HEK293 (cell line): ENCODE data around the gene MC2R.

Experiments
- CTCF ChIA-PET: fragments of 350-600 bp; formaldehyde crosslinking; extraction: SDS; loops from one replicate; lab custom pipeline; 2021; ENCODE audit warnings: antibody characterized with exemption; lab: Yijun Ruan, JAX
- POLR2A ChIA-PET: fragments of 300-600 bp; formaldehyde crosslinking; extraction: SDS; loops from one replicate; lab custom pipeline; 2020; ENCODE audit warnings: antibody characterized with exemption, inconsistent platforms; lab: Yijun Ruan, JAX
- H3K27ac ChIP-seq: fragments of 200-500 bp; sonication (Bioruptor generic); 2 replicates; pipeline ENCODE4 v1.5.1; 2014; ENCODE audit warnings: low read depth, low read length, control low read depth, inconsistent platforms; ENCODE audit errors: extremely low read depth
- H3K36me3 ChIP-seq, 2 experiments: fragments of 200-500 bp in 1 of 2; sonication (Bioruptor generic) in 1 of 2; 1 replicate in 1 of 2; 2 replicates in 1 of 2; pipeline ENCODE4 v1.5.1; 2014 to 2017; ENCODE audit warnings: inconsistent platforms in 2 of 2, low read length in 2 of 2; ENCODE audit not compliant: control insufficient read depth in 2 of 2, insufficient read depth in 1 of 2
- H3K4me1 ChIP-seq: fragments of 200-500 bp; sonication (Bioruptor generic); 2 replicates; pipeline ENCODE4 v1.5.1; 2014; ENCODE audit warnings: mild to moderate bottlenecking, low read length, inconsistent platforms; ENCODE audit not compliant: control insufficient read depth, insufficient read depth
- H3K4me3 ChIP-seq: 2 replicates; pipeline ENCODE4 v1.5.1; 2011; ENCODE audit warnings: low read depth, mild to moderate bottlenecking, control low read depth, low read length, moderate library complexity
- H3K9me3 ChIP-seq: fragments of 200-500 bp; sonication (Bioruptor generic); 2 replicates; pipeline ENCODE4 v1.5.1; 2014; ENCODE audit warnings: low read depth, low read length, inconsistent platforms; ENCODE audit not compliant: control insufficient read depth, insufficient read depth
- KLF7 ChIP-seq: fragments of 450-650 bp; formaldehyde crosslinking; IDR thresholded peaks from 2 replicates; pipeline ENCODE4 v1.5.1; 2016; ENCODE audit warnings: missing biosample characterization, missing genetic modification characterization, borderline replicate concordance
- ZBTB7A ChIP-seq: fragments of 450-650 bp; formaldehyde crosslinking; IDR thresholded peaks from 2 replicates; pipeline ENCODE4 v1.5.1; 2016; ENCODE audit warnings: low read depth, missing biosample characterization, missing genetic modification characterization
- ZFP37 ChIP-seq: fragments of 450-650 bp; formaldehyde crosslinking; IDR thresholded peaks from 2 replicates; pipeline ENCODE4 v1.5.1; 2016; ENCODE audit warnings: missing biosample characterization, missing genetic modification characterization
- ZNF169 ChIP-seq: fragments of 450-650 bp; formaldehyde crosslinking; IDR thresholded peaks from 2 replicates; pipeline ENCODE4 v1.5.1; 2016; ENCODE audit warnings: missing biosample characterization, missing genetic modification characterization
- ZNF175 ChIP-seq: fragments of 450-650 bp; formaldehyde crosslinking; IDR thresholded peaks from 2 replicates; pipeline ENCODE4 v1.5.1; 2016; ENCODE audit warnings: missing biosample characterization, missing genetic modification characterization
- ZNF211 ChIP-seq: fragments of 450-650 bp; formaldehyde crosslinking; IDR thresholded peaks from 2 replicates; pipeline ENCODE4 v1.5.1; 2016; ENCODE audit warnings: low read depth, missing biosample characterization, missing genetic modification characterization
- ZNF248 ChIP-seq: fragments of 450-650 bp; formaldehyde crosslinking; IDR thresholded peaks from 2 replicates; pipeline ENCODE4 v1.5.1; 2017; ENCODE audit warnings: missing biosample characterization, missing genetic modification characterization
- ZNF266 ChIP-seq: fragments of 450-650 bp; formaldehyde crosslinking; IDR thresholded peaks from 2 replicates; pipeline ENCODE4 v1.5.1; 2016; ENCODE audit warnings: missing biosample characterization, missing genetic modification characterization, low read depth
- ZNF366 ChIP-seq: fragments of 450-650 bp; formaldehyde crosslinking; conservative IDR thresholded peaks from 2 replicates; pipeline ENCODE4 v1.5.1; 2016; ENCODE audit warnings: missing biosample characterization, missing genetic modification characterization
- ZNF510 ChIP-seq: fragments of 450-650 bp; formaldehyde crosslinking; IDR thresholded peaks from 2 replicates; pipeline ENCODE4 v1.5.1; 2018; ENCODE audit warnings: mild to moderate bottlenecking, missing genetic modification characterization, missing biosample characterization; ENCODE audit not compliant: insufficient replicate concordance
- ZNF548 ChIP-seq: fragments of 450-650 bp; formaldehyde crosslinking; IDR thresholded peaks from 2 replicates; pipeline ENCODE4 v1.5.1; 2016; ENCODE audit warnings: missing biosample characterization, missing genetic modification characterization
- ZNF555 ChIP-seq: fragments of 450-650 bp; formaldehyde crosslinking; conservative IDR thresholded peaks from 2 replicates; pipeline ENCODE4 v1.5.1; 2017; ENCODE audit warnings: missing biosample characterization, mild to moderate bottlenecking, missing genetic modification characterization, inconsistent platforms
- ZNF560 ChIP-seq: fragments of 450-650 bp; formaldehyde crosslinking; IDR thresholded peaks from 2 replicates; pipeline ENCODE4 v1.5.1; 2017; ENCODE audit warnings: missing biosample characterization, missing genetic modification characterization, borderline replicate concordance
- ZNF610 ChIP-seq: fragments of 450-650 bp; formaldehyde crosslinking; IDR thresholded peaks from 2 replicates; pipeline ENCODE4 v1.5.1; 2016; ENCODE audit warnings: missing biosample characterization, missing genetic modification characterization, borderline replicate concordance
- ZNF624 ChIP-seq: fragments of 450-650 bp; formaldehyde crosslinking; IDR thresholded peaks from 2 replicates; pipeline ENCODE4 v1.5.1; 2017; ENCODE audit warnings: missing biosample characterization, missing genetic modification characterization
- ZNF747 ChIP-seq: fragments of 450-650 bp; formaldehyde crosslinking; IDR thresholded peaks from 2 replicates; pipeline ENCODE4 v1.5.1; 2016; ENCODE audit warnings: missing biosample characterization, missing genetic modification characterization
- ZNF76 ChIP-seq: fragments of 450-650 bp; formaldehyde crosslinking; IDR thresholded peaks from 2 replicates; pipeline ENCODE4; 2016; ENCODE audit warnings: low read depth, missing biosample characterization, missing genetic modification characterization, borderline replicate concordance
- ZSCAN30 ChIP-seq: fragments of 450-650 bp; IDR thresholded peaks from 2 replicates; pipeline ENCODE4 v1.5.1; 2018; ENCODE audit warnings: missing biosample characterization, mild to moderate bottlenecking, missing genetic modification characterization, moderate library complexity
- TF ChIP-seq, protein P1 (sequence below): fragments of 450-650 bp; formaldehyde crosslinking; IDR thresholded peaks from 2 replicates; pipeline ENCODE4 v1.5.1; 2016; ENCODE audit warnings: missing biosample characterization, missing genetic modification characterization
- TF ChIP-seq, protein P2 (sequence below): fragments of 450-650 bp; formaldehyde crosslinking; IDR thresholded peaks from 2 replicates; pipeline ENCODE4 v1.5.1; 2017; ENCODE audit warnings: missing biosample characterization, missing genetic modification characterization
- TF ChIP-seq, protein P3 (sequence below): fragments of 450-650 bp; formaldehyde crosslinking; IDR thresholded peaks from 2 replicates; pipeline ENCODE4 v1.5.1; 2016; ENCODE audit warnings: missing biosample characterization, missing genetic modification characterization
- TF ChIP-seq, protein P4 (sequence below): fragments of 450-650 bp; formaldehyde crosslinking; IDR thresholded peaks from 2 replicates; pipeline ENCODE4 v1.5.1; 2017; ENCODE audit warnings: missing biosample characterization, missing genetic modification characterization
- TF ChIP-seq, protein P5 (sequence below): fragments of 450-650 bp; IDR thresholded peaks from 2 replicates; pipeline ENCODE4 v1.5.1; 2018; ENCODE audit warnings: missing biosample characterization, mild to moderate bottlenecking, missing genetic modification characterization
- TF ChIP-seq, protein P6 (sequence below): fragments of 450-650 bp; formaldehyde crosslinking; IDR thresholded peaks from 2 replicates; pipeline ENCODE4 v1.5.1; 2016; ENCODE audit warnings: missing biosample characterization, missing genetic modification characterization, borderline replicate concordance

MC2R gene

DNA sequence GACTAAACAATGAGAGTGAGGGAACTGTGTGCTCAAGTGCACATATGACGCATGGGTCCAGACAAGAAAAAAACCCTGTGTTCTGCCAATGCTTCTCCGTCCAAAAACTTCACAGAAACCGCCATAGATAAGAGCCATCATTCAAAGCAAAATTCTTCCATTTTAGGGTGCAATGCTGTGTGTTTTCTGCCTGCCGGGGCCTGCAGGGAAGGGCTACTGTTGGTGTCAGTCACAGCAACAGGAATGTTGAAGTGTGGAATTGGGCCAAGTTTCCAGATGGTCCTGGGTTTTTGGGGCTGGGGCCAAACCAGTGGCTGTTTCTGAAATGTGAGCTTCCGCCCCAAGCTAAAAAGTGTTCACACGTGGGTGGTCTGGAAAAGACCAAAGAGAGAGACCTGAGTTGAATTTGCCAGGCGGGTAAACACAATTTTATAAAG lies 677 bp upstream of the MC2R start:
- Histone ChIP-seq H3K4me1 (no peaks in the 10 kb centered on the region), H3K36me3 (no peaks in the 10 kb centered on the region), H3K9me3 (no peaks in the 10 kb centered on the region), H3K27ac (no peak overlapping the region), H3K4me3 (no peak overlapping the region)
- TF ChIP-seq ZNF248 (tag by site-specific recombination) = no peak
- no peak for TF ChIP-seq ZNF169 (tag by site-specific recombination)
- TF ChIP-seq, protein P1, sequence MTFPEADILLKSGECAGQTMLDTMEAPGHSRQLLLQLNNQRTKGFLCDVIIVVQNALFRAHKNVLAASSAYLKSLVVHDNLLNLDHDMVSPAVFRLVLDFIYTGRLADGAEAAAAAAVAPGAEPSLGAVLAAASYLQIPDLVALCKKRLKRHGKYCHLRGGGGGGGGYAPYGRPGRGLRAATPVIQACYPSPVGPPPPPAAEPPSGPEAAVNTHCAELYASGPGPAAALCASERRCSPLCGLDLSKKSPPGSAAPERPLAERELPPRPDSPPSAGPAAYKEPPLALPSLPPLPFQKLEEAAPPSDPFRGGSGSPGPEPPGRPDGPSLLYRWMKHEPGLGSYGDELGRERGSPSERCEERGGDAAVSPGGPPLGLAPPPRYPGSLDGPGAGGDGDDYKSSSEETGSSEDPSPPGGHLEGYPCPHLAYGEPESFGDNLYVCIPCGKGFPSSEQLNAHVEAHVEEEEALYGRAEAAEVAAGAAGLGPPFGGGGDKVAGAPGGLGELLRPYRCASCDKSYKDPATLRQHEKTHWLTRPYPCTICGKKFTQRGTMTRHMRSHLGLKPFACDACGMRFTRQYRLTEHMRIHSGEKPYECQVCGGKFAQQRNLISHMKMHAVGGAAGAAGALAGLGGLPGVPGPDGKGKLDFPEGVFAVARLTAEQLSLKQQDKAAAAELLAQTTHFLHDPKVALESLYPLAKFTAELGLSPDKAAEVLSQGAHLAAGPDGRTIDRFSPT (tag by site-specific recombination) = no peak
- TF ChIP-seq, protein P2, sequence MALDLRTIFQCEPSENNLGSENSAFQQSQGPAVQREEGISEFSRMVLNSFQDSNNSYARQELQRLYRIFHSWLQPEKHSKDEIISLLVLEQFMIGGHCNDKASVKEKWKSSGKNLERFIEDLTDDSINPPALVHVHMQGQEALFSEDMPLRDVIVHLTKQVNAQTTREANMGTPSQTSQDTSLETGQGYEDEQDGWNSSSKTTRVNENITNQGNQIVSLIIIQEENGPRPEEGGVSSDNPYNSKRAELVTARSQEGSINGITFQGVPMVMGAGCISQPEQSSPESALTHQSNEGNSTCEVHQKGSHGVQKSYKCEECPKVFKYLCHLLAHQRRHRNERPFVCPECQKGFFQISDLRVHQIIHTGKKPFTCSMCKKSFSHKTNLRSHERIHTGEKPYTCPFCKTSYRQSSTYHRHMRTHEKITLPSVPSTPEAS (tag by site-specific recombination) = no peak
- TF ChIP-seq ZNF555 = no peak
- TF ChIP-seq ZNF510 (tag by site-specific recombination) = no peak
- no peak for TF ChIP-seq ZNF175 (tag by site-specific recombination)
- TF ChIP-seq ZNF366 (tag by site-specific recombination) = no peak
- TF ChIP-seq, protein P3, sequence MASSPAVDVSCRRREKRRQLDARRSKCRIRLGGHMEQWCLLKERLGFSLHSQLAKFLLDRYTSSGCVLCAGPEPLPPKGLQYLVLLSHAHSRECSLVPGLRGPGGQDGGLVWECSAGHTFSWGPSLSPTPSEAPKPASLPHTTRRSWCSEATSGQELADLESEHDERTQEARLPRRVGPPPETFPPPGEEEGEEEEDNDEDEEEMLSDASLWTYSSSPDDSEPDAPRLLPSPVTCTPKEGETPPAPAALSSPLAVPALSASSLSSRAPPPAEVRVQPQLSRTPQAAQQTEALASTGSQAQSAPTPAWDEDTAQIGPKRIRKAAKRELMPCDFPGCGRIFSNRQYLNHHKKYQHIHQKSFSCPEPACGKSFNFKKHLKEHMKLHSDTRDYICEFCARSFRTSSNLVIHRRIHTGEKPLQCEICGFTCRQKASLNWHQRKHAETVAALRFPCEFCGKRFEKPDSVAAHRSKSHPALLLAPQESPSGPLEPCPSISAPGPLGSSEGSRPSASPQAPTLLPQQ = no peak
- TF ChIP-seq ZNF560 (tag by site-specific recombination) = no peak
- TF ChIP-seq, protein P4, sequence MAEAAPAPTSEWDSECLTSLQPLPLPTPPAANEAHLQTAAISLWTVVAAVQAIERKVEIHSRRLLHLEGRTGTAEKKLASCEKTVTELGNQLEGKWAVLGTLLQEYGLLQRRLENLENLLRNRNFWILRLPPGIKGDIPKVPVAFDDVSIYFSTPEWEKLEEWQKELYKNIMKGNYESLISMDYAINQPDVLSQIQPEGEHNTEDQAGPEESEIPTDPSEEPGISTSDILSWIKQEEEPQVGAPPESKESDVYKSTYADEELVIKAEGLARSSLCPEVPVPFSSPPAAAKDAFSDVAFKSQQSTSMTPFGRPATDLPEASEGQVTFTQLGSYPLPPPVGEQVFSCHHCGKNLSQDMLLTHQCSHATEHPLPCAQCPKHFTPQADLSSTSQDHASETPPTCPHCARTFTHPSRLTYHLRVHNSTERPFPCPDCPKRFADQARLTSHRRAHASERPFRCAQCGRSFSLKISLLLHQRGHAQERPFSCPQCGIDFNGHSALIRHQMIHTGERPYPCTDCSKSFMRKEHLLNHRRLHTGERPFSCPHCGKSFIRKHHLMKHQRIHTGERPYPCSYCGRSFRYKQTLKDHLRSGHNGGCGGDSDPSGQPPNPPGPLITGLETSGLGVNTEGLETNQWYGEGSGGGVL (tag by site-specific recombination) = no peak
- no peak for TF ChIP-seq ZBTB7A (tag by site-specific recombination)
- no peak for TF ChIP-seq ZNF610 (tag by site-specific recombination)
- TF ChIP-seq ZNF76 (tag by site-specific recombination) = no peak
- no peak for TF ChIP-seq KLF7 (tag by site-specific recombination)
- TF ChIP-seq ZNF266 (tag by site-specific recombination) = no peak
- TF ChIP-seq ZNF548 (tag by site-specific recombination) = no peak
- TF ChIP-seq ZNF624 (tag by site-specific recombination) = no peak
- TF ChIP-seq ZNF747 = no peak
- CTCF ChIA-PET = interaction anchor here (0.7 to 1.0 kb wide), 2 partner anchors 93 to 112 kb away, joined by 3 read pairs; no protein-coding TSS in a partner anchor
- POLR2A ChIA-PET = no interaction called here

DNA sequence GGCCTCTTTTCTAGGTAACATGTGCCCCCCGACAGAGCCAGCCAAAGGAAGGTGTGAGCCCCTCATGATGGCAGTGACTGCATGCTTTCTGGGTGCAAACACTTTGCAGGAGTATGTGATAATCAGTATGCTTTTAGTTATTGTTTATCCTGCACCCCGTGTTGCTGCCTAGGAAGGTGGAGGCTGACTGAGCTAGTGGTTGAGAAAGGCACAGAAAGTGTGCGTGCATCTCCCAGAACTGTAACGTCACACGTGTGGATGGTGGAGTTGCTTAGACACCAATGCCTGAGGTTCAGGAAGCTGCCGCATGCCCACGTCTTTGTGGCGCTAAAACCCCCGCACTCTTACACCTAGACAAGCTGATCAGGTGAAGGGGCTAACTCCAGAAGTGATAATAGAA lies 580 bp downstream of the MC2R start:
- H3K36me3 ChIP-seq = no peaks in the 10 kb centered on the region
- CTCF ChIA-PET = interaction anchor here (1.1 kb wide), 1 partner anchor 91 kb away, joined by 3 read pairs; the partner anchor contains the start of gene MC5R
- POLR2A ChIA-PET = no interaction called here
- H3K27ac ChIP-seq = no peak overlapping the region
- no peak overlapping the region for H3K4me3 ChIP-seq
- H3K9me3 ChIP-seq = no peaks in the 10 kb centered on the region
- H3K4me1 ChIP-seq = no peaks in the 10 kb centered on the region
- TF ChIP-seq ZSCAN30 (tag by site-specific recombination) (no peak), ZNF211 (tag by site-specific recombination) (no peak), ZFP37 (tag by site-specific recombination) (no peak)
- TF ChIP-seq, protein P5, sequence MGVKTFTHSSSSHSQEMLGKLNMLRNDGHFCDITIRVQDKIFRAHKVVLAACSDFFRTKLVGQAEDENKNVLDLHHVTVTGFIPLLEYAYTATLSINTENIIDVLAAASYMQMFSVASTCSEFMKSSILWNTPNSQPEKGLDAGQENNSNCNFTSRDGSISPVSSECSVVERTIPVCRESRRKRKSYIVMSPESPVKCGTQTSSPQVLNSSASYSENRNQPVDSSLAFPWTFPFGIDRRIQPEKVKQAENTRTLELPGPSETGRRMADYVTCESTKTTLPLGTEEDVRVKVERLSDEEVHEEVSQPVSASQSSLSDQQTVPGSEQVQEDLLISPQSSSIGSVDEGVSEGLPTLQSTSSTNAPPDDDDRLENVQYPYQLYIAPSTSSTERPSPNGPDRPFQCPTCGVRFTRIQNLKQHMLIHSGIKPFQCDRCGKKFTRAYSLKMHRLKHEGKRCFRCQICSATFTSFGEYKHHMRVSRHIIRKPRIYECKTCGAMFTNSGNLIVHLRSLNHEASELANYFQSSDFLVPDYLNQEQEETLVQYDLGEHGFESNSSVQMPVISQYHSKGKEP (tag by site-specific recombination) = no peak
- TF ChIP-seq, protein P6, sequence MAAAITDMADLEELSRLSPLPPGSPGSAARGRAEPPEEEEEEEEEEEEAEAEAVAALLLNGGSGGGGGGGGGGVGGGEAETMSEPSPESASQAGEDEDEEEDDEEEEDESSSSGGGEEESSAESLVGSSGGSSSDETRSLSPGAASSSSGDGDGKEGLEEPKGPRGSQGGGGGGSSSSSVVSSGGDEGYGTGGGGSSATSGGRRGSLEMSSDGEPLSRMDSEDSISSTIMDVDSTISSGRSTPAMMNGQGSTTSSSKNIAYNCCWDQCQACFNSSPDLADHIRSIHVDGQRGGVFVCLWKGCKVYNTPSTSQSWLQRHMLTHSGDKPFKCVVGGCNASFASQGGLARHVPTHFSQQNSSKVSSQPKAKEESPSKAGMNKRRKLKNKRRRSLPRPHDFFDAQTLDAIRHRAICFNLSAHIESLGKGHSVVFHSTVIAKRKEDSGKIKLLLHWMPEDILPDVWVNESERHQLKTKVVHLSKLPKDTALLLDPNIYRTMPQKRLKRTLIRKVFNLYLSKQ (tag by site-specific recombination) = no peak
